Suprapubic skin (tissue), 3 donors: ENCODE measurements around the gene TMEM163.

Experiments used
- POLR2AphosphoS5 ChIP-seq, 3 donors: sonication (generic); formaldehyde crosslinking; IDR thresholded peaks; one replicate each; pipeline ENCODE4 v1.6.1; 2017; ENCODE audit warnings: antibody characterized with exemption in 3 of 3
- TF ChIP-seq, protein P1 (sequence below), 2 donors: fragments of 200-600 bp in 1 of 2; fragments of 450-650 bp in 1 of 2; sonication (generic) in 1 of 2; IDR thresholded peaks; one replicate each; pipeline ENCODE4 v1.5.1; 2016 to 2019; ENCODE audit warnings: antibody characterized with exemption in 2 of 2, mild to moderate bottlenecking in 1 of 2, moderate library complexity in 1 of 2

DNA sequence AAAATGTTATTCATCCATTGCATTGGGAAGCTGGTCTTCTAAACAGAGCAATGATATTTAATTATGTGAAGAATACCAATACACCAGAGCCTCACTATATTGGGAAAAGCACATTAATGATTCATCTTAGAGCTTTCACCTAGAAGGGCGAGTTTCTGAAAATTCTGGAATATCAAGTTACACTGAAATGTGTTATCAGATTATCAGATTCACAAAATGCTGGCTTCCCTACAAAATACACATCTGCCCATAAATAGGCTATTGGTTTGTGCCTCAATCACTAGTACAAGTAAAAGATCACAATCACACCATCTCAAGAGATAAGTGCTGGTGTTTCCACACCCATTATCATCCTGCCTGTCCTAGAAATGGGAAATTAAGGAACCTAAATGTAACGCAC is 200.7 kb downstream of the TMEM163 start:
- TF ChIP-seq, protein P1, sequence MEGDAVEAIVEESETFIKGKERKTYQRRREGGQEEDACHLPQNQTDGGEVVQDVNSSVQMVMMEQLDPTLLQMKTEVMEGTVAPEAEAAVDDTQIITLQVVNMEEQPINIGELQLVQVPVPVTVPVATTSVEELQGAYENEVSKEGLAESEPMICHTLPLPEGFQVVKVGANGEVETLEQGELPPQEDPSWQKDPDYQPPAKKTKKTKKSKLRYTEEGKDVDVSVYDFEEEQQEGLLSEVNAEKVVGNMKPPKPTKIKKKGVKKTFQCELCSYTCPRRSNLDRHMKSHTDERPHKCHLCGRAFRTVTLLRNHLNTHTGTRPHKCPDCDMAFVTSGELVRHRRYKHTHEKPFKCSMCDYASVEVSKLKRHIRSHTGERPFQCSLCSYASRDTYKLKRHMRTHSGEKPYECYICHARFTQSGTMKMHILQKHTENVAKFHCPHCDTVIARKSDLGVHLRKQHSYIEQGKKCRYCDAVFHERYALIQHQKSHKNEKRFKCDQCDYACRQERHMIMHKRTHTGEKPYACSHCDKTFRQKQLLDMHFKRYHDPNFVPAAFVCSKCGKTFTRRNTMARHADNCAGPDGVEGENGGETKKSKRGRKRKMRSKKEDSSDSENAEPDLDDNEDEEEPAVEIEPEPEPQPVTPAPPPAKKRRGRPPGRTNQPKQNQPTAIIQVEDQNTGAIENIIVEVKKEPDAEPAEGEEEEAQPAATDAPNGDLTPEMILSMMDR (IDR thresholded peaks at IDR 0.05), result no peak
- TF ChIP-seq POLR2AphosphoS5 (IDR thresholded peaks at IDR 0.05), result no peak
